Spinal cord (tissue), 10 donors: Measurements from ENCODE around the gene DYNC2H1. TPM values are rescaled to one million over a fixed set of nuclear protein-coding genes. Genes with fewer than 3 reads are reported as not detected.

ENCODE experiments used
- DNase-seq, 6 donors: peaks; one replicate each; pipeline versions ENCODE4 v3.0.0 to v3.0.0-alpha.2; 2013 to 2015; ENCODE audit warnings: low spot score in 6 of 6, low read depth in 4 of 6
- H3K27ac ChIP-seq: one replicate; pipeline ENCODE4 v1.5.1; 2013; ENCODE audit warnings: low read depth, low read length, control low read depth
- H3K27me3 ChIP-seq: one replicate; pipeline ENCODE4 v1.6.1; 2013; ENCODE audit warnings: low read length; ENCODE audit not compliant: control insufficient read depth, insufficient read depth
- H3K36me3 ChIP-seq: one replicate; pipeline ENCODE4 v1.6.1; 2013; ENCODE audit warnings: low read length; ENCODE audit not compliant: control insufficient read depth, insufficient read depth
- H3K4me1 ChIP-seq: one replicate; pipeline ENCODE4 v1.6.1; 2013; ENCODE audit warnings: low read length; ENCODE audit not compliant: control insufficient read depth, insufficient read depth
- H3K4me3 ChIP-seq: one replicate; pipeline ENCODE4 v1.5.1; 2013; ENCODE audit warnings: low read depth, low read length, control low read depth
- H3K9me3 ChIP-seq: one replicate; pipeline ENCODE4 v1.6.1; 2013; ENCODE audit warnings: low read length; ENCODE audit not compliant: control insufficient read depth, insufficient read depth
- WGBS: methylation state at CpG from one replicate; pipeline ENCODE4 v1.1.5; 2013; ENCODE audit warnings: missing lambda C conversion rate; ENCODE audit not compliant: insufficient coverage; 5-methylcytosine and 5-hydroxymethylcytosine counted together
- polyA plus RNA-seq, 2 donors: library from polyadenylated mRNA; unstranded; fragments of 120-200 nt; gene quantifications; one replicate each; pipeline ENCODE4 v1.2.1, GENCODE V29; 2013; ENCODE audit not compliant: insufficient read length in 2 of 2
- total RNA-seq, 2 donors: library from RNA; depleted of rRNA in 1 of 2; stranded (reverse); fragments of 120-200 nt in 1 of 2; fragments of >200 nt in 1 of 2; gene quantifications; one replicate each; pipeline versions ENCODE4 v1.2.3 to v1.2.4, GENCODE V29; 2013 to 2014
- donor health status: healthy.

Gene DYNC2H1
- total and polyA plus RNA-seq, 4 donors, result 33.3 to 80.7 (median 42.5) TPM

DNA sequence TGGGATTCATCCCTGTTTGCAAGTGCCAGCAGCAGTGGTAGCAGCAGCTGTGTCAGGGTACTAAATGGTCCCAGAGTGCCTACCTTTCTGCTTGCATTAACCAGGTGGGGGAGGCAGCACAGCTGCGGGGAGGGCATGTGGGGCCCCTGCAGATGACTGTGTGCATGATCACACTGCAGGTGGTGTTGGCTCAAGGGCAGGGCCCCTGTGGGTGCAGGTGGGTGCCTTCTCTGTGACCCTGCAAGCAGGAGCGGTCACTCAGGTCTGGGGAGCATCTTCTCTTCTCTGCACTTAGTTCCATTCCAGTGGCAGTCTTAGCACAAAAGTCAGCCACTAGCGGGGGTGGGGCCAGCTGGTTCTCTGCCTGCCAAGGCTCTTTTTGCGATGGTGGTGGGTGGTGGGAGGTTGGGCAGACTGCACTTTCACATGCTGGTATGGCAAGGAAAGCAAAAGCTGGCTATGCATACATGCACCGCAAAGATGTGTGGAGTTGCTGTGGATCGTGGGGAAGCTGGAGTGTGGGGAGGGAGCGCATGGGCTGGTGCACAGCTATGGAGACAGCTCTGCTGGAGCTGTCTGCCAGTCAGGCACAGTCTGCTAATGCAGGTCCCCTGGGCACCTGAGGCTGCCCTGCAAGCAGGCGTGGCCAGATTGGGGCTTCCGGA lies 157.1 kb downstream of the DYNC2H1 start:
- H3K27ac ChIP-seq, result no peak overlapping the region
- 94% methylated on average over 8 of the region's 9 CpGs for WGBS
- no peaks in the 10 kb centered on the region for H3K9me3 ChIP-seq
- no peaks in the 10 kb centered on the region for H3K27me3 ChIP-seq
- H3K4me3 ChIP-seq, result no peak overlapping the region
- no peak for DNase-seq
- no peaks in the 10 kb centered on the region for H3K4me1 ChIP-seq
- peaks cover 5% of the 10 kb centered on the region for H3K36me3 ChIP-seq

DNA sequence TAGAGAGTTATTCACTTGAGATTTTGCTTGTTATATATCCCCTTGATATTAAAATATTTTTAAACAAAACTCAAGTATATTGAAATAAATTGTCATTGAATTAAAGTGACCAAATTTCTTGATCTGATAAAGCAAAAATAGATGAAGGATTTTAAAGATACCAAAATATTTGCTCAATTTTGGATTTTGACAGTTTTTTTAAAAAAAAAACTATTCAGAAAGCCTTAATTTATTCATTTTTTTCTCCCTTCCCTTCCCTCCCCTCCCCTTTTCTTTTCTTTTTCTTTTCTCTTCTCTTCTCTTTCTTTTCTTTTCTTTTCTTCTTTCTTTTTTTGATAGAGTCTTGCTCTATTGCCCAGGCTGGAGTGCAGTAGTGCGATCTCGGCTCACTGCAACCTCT lies 163.7 kb downstream of the DYNC2H1 start:
- Histone ChIP-seq H3K9me3 (no peaks in the 10 kb centered on the region), H3K27ac (no peak overlapping the region), H3K4me3 (no peak overlapping the region), H3K27me3 (no peaks in the 10 kb centered on the region), H3K36me3 (no peaks in the 10 kb centered on the region), H3K4me1 (no peaks in the 10 kb centered on the region)
- no peak for DNase-seq
- WGBS, result no CpG with 5 or more reads among the region's 2 CpGs

DNA sequence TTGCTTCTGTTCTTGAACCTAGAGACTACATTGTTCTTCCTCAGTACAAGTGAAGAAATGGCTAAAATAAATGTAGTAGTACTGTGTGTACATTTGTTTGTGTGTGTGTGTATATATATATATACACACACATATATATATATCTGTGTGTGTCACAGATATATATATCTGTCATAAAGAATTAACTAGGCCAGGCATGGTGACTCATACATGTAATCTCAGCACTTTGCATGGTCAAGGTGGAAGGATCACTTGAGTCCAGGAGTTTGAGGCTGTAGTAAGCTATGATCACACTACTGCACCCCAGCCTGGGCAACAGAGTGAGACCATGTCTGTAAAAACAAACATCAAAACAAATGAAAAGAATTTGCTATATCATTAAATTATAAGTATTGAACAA lies 164.8 kb downstream of the DYNC2H1 start:
- Histone ChIP-seq H3K36me3 (no peaks in the 10 kb centered on the region), H3K9me3 (no peaks in the 10 kb centered on the region), H3K27ac (no peak overlapping the region), H3K4me3 (no peak overlapping the region), H3K4me1 (no peaks in the 10 kb centered on the region), H3K27me3 (no peaks in the 10 kb centered on the region)
- DNase-seq, result no peak

DNA sequence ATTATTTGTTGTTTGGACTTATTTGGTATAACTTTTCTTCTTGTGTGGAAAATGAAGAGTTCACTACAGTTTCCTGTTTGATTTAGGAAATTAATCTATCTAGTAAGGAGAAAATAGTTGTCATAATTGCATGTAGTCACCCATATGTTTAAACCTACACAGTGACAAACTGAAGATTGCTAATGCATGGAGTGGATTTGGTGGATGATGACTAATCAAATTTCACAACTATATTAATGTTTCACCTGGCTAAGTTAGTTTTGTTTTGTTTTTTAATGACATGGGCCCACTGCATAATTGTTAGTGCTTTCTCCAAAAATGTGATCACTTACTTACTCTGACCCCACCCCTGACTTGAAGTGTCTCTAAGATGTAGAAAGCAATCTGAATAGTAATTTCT lies 170.6 kb downstream of the DYNC2H1 start:
- no peak overlapping the region for H3K27ac ChIP-seq
- no peak overlapping the region for H3K4me3 ChIP-seq
- no peaks in the 10 kb centered on the region for H3K4me1 ChIP-seq
- DNase-seq, result no peak
- H3K9me3 ChIP-seq, result no peaks in the 10 kb centered on the region
- no peaks in the 10 kb centered on the region for H3K36me3 ChIP-seq
- no peaks in the 10 kb centered on the region for H3K27me3 ChIP-seq

DNA sequence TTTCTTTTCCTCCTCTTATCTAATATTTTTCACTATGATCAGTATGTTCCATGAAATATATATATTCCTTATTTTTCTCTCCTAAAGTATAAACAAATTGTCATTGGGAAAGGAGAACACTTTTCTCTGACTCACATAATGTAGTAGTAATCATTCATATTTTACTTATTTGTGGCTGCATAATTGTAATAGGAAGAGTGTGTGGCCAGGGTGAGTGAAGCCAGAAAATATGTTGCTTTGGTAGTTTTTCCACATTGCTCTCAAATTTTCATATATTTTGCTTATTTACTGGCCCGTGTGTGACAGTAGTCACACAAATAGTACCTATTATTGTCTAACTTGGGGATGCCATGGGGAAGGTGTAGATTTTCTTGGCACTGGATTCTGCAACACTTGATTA lies 172.1 kb downstream of the DYNC2H1 start:
- H3K27me3 ChIP-seq, result no peaks in the 10 kb centered on the region
- no peaks in the 10 kb centered on the region for H3K4me1 ChIP-seq
- no peak overlapping the region for H3K4me3 ChIP-seq
- WGBS, result no CpG with 5 or more reads among the region's 1 CpG
- H3K36me3 ChIP-seq, result no peaks in the 10 kb centered on the region
- H3K27ac ChIP-seq, result no peak overlapping the region
- DNase-seq, result no peak
- H3K9me3 ChIP-seq, result no peaks in the 10 kb centered on the region

DNA sequence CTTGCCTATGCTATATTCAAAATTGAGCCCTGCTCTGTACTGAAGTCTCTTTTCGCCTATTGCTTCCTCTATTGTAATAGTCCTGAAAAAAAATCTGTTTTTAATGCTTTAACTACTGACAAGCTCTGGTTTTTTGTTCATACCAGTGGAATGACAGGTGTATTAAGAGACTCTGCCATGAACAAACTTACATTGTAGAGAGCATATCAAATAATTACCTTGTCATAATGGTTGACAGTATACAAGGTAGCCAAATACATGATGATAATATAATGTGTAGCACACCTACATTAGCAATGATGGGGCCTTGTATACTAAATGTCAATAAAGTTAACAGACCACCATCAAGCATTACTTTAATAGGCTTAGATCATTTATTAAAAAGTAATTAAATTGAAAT lies 175.0 kb downstream of the DYNC2H1 start:
- no peak overlapping the region for H3K27ac ChIP-seq
- H3K4me3 ChIP-seq, result no peak overlapping the region
- H3K9me3 ChIP-seq, result no peaks in the 10 kb centered on the region
- no peak for DNase-seq
- WGBS, result no CpG with 5 or more reads among the region's 1 CpG
- H3K36me3 ChIP-seq, result no peaks in the 10 kb centered on the region
- H3K27me3 ChIP-seq, result no peaks in the 10 kb centered on the region
- no peaks in the 10 kb centered on the region for H3K4me1 ChIP-seq

DNA sequence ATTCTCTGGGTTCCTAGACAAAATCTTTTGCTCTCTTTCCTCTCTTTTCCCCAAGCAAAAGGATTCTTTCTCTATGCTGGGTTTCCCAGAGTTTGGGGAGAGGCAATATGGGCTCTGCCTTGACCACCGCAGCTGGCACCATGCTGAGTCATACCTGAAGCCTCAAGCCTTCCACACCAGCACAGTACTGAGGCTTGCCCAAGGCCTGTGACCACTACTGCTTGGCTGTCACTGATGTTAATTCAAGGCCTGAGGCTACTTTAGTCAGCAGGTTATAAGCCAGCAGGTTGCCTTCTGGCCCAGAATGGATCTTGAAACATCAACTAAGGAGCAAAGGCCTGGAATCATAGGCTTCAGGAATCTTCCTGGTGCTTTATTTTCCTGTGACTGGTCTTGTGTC lies 185.3 kb downstream of the DYNC2H1 start:
- 90% methylated on average over 1 of the region's 1 CpG for WGBS
- H3K36me3 ChIP-seq, result no peaks in the 10 kb centered on the region
- no peaks in the 10 kb centered on the region for H3K27me3 ChIP-seq
- peaks cover 16% of the 10 kb centered on the region for H3K9me3 ChIP-seq
- H3K4me1 ChIP-seq, result no peaks in the 10 kb centered on the region
- no peak for DNase-seq
- no peak overlapping the region for H3K4me3 ChIP-seq
- no peak overlapping the region for H3K27ac ChIP-seq

DNA sequence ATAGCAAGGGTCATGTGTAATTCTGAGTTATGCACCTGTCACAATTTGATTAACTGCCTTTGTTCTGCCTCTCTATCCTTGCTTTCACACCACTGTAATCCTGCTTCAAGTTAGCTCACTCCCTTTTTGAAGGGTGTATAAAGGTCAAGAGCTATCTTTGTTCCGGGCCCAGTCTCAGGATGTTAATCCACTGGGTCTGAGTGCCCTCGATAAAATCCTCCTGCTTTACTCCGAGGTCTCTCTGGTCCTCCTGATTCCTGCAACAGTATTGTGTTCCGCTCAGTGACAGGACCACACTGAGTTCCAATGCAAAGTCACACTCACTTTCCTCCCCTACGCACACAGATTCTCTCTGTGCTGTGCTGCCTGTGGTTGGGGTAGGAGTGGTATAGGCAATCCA lies 186.5 kb downstream of the DYNC2H1 start:
- no peaks in the 10 kb centered on the region for H3K27me3 ChIP-seq
- H3K27ac ChIP-seq, result no peak overlapping the region
- no peaks in the 10 kb centered on the region for H3K36me3 ChIP-seq
- H3K4me3 ChIP-seq, result no peak overlapping the region
- no peaks in the 10 kb centered on the region for H3K4me1 ChIP-seq
- H3K9me3 ChIP-seq, result peaks cover 16% of the 10 kb centered on the region
- 91% methylated on average over 3 of the region's 5 CpGs for WGBS
- no peak for DNase-seq

DNA sequence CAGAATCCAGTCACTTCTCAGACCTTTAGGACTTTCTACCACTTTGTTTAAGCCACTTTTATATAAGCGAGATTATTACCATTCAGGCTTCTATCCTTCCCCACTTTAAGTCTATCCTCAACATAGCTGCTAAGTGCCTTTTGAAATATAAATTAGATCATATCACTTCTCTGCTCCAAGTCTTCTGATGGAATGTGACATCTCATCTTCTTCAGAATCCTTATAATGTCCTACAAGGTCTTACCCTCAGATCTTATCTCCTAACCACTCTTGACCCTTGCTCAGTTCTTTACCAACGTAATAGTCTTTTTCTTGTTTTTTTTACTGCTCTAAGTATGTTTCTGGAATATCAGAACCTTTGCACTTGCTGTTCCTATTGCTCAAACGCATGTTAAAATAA lies 188.7 kb downstream of the DYNC2H1 start:
- WGBS, result no CpG with 5 or more reads among the region's 3 CpGs
- Histone ChIP-seq H3K36me3 (no peaks in the 10 kb centered on the region), H3K9me3 (peaks cover 12% of the 10 kb centered on the region), H3K27ac (no peak overlapping the region), H3K4me3 (no peak overlapping the region), H3K4me1 (no peaks in the 10 kb centered on the region), H3K27me3 (no peaks in the 10 kb centered on the region)
- DNase-seq, result no peak

DNA sequence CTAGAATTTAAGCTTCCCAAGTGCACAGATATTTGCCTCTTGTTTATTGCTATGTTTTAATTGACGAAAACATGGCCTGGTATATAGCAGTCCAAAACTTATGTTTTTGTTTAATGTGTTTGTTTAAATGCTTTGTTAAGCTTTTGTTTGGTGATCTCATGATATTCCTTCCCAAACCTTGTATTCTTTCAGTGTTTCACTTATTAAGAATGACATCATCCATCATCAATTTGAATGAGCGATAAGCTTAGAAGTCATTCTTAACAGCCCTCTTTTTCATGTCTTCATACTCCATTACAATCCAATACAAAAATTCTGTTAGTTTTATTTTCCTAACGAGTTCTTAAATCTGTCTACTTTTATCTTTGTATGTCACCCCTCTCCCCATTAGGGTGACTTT lies 206.0 kb downstream of the DYNC2H1 start:
- DNase-seq, result no peak
- Histone ChIP-seq H3K27me3 (no peaks in the 10 kb centered on the region), H3K27ac (no peak overlapping the region), H3K36me3 (no peaks in the 10 kb centered on the region), H3K4me1 (no peaks in the 10 kb centered on the region), H3K4me3 (no peak overlapping the region), H3K9me3 (no peaks in the 10 kb centered on the region)
- 100% methylated on average over 1 of the region's 3 CpGs for WGBS
